ENCODE results near the gene CTDSP1. TPM values are rescaled to one million over a fixed set of nuclear protein-coding genes. Genes with fewer than 3 reads are reported as not detected.

The CTDSP1 gene
- total RNA-seq, 1 donor from 2014 or later, result 65.5 TPM

DNA sequence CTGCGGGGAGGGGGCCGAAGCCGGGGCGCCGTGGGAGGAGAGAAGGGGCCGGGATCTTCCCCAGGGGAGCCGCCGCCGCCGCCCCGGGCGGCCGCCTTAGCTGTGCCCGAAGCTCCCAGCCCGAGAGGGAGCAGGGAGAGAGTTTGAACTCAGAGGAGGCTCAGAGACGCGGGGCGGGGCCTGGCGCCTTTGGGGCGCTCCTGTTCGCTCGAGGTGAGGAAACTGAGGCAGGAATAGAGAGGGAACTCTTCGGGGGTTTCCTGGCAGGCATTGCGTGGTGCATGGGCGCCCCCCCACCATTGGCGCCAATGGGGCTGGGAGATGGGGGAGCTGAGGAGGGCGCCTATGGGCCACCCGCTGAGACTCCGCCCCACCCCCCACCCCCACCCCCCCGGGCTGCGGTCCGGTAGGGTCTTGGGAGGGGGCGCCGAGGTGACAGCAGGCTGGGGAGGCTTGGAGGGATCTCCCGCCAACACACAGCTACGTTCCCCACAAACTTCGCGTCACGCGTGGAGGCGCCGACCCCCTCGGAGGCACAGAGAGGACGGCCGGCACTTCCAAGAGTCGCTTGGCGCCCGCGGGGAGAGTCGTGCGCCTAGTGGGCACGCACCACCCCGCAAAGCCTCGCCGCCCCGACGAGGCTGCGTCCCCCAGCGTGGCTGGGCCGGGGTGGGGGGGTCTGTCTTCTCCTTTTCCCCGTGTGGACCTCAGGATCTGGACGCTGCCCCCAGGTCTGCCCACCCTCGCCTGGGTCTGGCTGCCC is 680 bp downstream of the CTDSP1 start:
- TF ChIP-seq, protein P1, sequence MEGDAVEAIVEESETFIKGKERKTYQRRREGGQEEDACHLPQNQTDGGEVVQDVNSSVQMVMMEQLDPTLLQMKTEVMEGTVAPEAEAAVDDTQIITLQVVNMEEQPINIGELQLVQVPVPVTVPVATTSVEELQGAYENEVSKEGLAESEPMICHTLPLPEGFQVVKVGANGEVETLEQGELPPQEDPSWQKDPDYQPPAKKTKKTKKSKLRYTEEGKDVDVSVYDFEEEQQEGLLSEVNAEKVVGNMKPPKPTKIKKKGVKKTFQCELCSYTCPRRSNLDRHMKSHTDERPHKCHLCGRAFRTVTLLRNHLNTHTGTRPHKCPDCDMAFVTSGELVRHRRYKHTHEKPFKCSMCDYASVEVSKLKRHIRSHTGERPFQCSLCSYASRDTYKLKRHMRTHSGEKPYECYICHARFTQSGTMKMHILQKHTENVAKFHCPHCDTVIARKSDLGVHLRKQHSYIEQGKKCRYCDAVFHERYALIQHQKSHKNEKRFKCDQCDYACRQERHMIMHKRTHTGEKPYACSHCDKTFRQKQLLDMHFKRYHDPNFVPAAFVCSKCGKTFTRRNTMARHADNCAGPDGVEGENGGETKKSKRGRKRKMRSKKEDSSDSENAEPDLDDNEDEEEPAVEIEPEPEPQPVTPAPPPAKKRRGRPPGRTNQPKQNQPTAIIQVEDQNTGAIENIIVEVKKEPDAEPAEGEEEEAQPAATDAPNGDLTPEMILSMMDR (conservative IDR thresholded peaks at IDR 0.05; ENCODE audit: low read depth, low read length), result no peak
- H3K4me3 ChIP-seq (ENCODE audit: low read depth, low read length), result peak overlapping the region; percentile 72
- no peak for DNase-seq (ENCODE audit: low read depth)

DNA sequence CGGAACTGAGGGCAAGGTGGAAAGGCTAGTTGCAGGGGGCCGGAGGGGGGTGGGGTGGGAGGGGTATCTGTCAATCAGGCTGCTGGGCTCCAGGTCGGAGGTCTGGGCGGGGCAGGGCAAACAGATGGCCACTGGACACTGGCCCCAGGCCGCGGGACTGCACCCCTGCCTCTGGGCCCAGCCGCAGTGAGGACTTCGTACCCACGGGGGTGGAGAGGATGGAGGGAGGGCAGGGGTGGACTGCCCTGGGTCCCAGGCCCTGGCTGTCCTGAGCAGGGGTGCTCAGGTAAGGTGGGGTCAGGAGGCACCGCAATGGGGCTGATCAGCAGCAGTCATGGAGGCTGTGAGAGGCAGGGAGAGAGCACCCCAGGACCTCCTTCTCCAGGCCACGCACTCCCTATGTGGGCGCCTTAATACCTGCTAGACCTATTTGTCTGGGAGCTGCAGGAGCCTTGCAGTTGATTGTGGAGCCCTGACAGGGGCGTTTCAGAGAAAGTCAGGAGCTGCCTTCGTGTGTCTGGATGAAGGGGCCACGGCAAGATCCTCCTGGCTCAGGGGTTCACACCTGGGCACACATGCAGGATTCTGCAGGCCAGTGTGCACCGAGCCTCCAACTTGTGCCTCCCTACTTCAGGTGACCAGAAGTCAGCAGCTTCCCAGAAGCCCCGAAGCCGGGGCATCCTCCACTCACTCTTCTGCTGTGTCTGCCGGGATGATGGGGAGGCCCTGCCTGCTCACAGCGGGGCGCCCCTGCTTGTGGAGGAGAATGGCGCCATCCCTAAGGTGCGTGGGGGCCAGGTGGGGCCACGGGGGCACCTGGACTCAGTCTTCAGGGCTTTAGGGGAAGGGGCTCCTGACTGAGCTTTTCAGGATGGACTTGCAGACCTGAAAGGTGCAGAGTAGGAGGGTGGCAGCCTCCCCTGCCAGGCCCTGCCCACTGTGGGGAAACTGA is 1.5 kb downstream of the CTDSP1 start:
- TF ChIP-seq, protein P1 (conservative IDR thresholded peaks at IDR 0.05; ENCODE audit: low read depth, low read length), result no peak
- no peak for DNase-seq (ENCODE audit: low read depth)
- H3K4me3 ChIP-seq (ENCODE audit: low read depth, low read length), result peak overlapping the region; percentile 72

DNA sequence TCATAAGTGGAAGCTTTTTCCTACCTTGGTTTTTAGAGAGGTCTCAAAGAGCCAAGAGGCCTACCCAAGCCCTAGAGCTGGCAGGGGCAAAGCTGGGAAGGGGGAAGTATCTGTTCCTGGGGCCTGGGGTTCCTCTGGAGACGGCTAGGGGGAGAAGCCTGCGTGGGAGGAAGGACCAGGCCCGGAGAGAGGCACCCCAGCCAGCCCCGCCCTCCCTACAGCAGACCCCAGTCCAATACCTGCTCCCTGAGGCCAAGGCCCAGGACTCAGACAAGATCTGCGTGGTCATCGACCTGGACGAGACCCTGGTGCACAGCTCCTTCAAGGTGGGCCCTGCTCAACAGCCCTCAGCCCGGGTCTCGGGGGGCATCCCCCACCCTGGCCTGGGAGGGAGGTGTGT is 2.2 kb downstream of the CTDSP1 start:
- no peak overlapping the region for H3K4me3 ChIP-seq (ENCODE audit: low read depth, low read length)
- no peak for DNase-seq (ENCODE audit: low read depth)
- TF ChIP-seq, protein P1 (conservative IDR thresholded peaks at IDR 0.05; ENCODE audit: low read depth, low read length), result no peak

DNA sequence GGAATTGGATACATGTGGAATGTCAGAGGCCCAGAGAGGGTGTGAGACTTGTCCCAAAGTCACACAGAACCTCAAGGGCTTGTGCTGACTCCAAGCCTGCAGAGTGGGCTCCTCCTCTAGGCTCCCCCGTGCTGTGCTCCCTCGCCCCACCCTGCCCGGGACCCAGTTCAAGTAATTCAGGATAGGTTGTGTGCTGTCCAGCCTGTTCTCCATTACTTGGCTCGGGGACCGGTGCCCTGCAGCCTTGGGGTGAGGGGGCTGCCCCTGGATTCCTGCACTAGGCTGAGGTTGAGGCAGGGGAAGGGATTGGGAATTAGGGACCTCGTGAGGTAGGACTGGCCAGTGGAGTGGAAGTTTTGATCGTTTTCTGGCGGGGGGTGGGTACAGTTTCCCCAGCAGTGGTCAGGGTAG is 2.8 kb downstream of the CTDSP1 start:
- TF ChIP-seq, protein P1 (conservative IDR thresholded peaks at IDR 0.05; ENCODE audit: low read depth, low read length), result no peak
- H3K4me3 ChIP-seq (ENCODE audit: low read depth, low read length), result no peak overlapping the region
- no peak for DNase-seq (ENCODE audit: low read depth)

DNA sequence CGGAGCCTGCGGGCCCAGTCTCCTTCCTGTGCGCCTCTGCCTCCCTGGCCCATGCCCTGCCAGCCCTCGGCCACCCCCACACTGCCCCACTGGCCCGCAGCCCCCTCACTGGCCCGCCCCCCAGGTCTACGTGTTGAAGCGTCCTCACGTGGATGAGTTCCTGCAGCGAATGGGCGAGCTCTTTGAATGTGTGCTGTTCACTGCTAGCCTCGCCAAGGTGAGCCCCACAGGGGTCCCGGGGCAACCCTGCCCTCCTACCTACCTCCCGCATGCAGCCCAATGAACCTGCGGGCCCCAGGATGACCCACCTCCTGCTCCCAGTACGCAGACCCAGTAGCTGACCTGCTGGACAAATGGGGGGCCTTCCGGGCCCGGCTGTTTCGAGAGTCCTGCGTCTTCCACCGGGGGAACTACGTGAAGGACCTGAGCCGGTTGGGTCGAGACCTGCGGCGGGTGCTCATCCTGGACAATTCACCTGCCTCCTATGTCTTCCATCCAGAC is 3.3 kb downstream of the CTDSP1 start:
- TF ChIP-seq, protein P1 (conservative IDR thresholded peaks at IDR 0.05; ENCODE audit: low read depth, low read length), result no peak
- no peak overlapping the region for H3K4me3 ChIP-seq (ENCODE audit: low read depth, low read length)
- no peak for DNase-seq (ENCODE audit: low read depth)

GRCh38 chr2:218403810-218404209 is 4.1 kb downstream of the CTDSP1 start:
- TF ChIP-seq, protein P1 (conservative IDR thresholded peaks at IDR 0.05; ENCODE audit: low read depth, low read length), result no peak
- DNase-seq (ENCODE audit: low read depth), result no peak
- no peak overlapping the region for H3K4me3 ChIP-seq (ENCODE audit: low read depth, low read length)
